Common myeloid progenitor, CD34-positive (primary cell): ENCODE data around the gene ARPC1A.

Experiments used
- CTCF ChIA-PET: fragments of 350-600 bp; sonication (Branson Sonifier 250); formaldehyde crosslinking; loops from one replicate; lab custom pipeline; 2021; ENCODE audit warnings: antibody characterized with exemption; lab: Charles Lee
- POLR2A ChIA-PET: fragments of 350-600 bp; sonication (Branson Sonifier 250); formaldehyde crosslinking; loops from one replicate; lab custom pipeline; 2021; ENCODE audit warnings: antibody characterized with exemption; lab: Charles Lee
- DNase-seq, 3 donors: peaks; one replicate each; pipeline versions ENCODE4 v3.0.0 to v3.0.0-alpha.2; 2013
- H3K27ac ChIP-seq, 2 experiments: 1 replicate in 1 of 2; 2 replicates in 1 of 2; pipeline ENCODE4 v1.7.0; 2013; ENCODE audit warnings: inconsistent platforms in 2 of 2, low read length in 2 of 2, mild to moderate bottlenecking in 2 of 2, low read depth in 1 of 2, moderate library complexity in 1 of 2; ENCODE audit not compliant: severe bottlenecking in 2 of 2, insufficient read depth in 1 of 2, poor library complexity in 1 of 2
- H3K27me3 ChIP-seq, 5 experiments: replicated peaks in 2 of 5; 1 replicate in 3 of 5; 2 replicates in 2 of 5; pipeline versions ENCODE4 v1.6.1 to v1.7.0; 2013; ENCODE audit warnings: low read length in 4 of 5, mild to moderate bottlenecking in 2 of 5, moderate library complexity in 2 of 5, inconsistent platforms in 1 of 5; ENCODE audit not compliant: insufficient read depth in 5 of 5, control insufficient read depth in 4 of 5
- H3K36me3 ChIP-seq, 4 experiments: 1 replicate in 2 of 4; 2 replicates in 2 of 4; pipeline versions ENCODE4 v1.6.1 to v1.7.0; 2013; ENCODE audit warnings: low read length in 3 of 4, control low read depth in 1 of 4, mild to moderate bottlenecking in 1 of 4; ENCODE audit not compliant: control insufficient read depth in 4 of 4, insufficient read depth in 4 of 4
- H3K4me1 ChIP-seq, 4 experiments: 1 replicate in 3 of 4; 2 replicates in 1 of 4; pipeline versions ENCODE4 v1.6.1 to v1.7.1; 2013; ENCODE audit warnings: low read length in 3 of 4, mild to moderate bottlenecking in 3 of 4, control low read depth in 1 of 4, inconsistent platforms in 1 of 4, moderate library complexity in 1 of 4; ENCODE audit not compliant: control insufficient read depth in 4 of 4, insufficient read depth in 4 of 4; ENCODE audit errors: control extremely low read depth in 1 of 4
- H3K4me3 ChIP-seq, 7 experiments: 1 replicate in 4 of 7; 2 replicates in 3 of 7; pipeline versions ENCODE4 v1.5.1 to v1.7.0; 2013; ENCODE audit warnings: mild to moderate bottlenecking in 7 of 7, low read length in 6 of 7, moderate library complexity in 6 of 7, inconsistent platforms in 2 of 7, low read depth in 2 of 7, control low read depth in 1 of 7; ENCODE audit not compliant: insufficient read depth in 4 of 7, control insufficient read depth in 1 of 7; ENCODE audit errors: extremely low read depth in 1 of 7
- H3K9me3 ChIP-seq, 5 experiments: 1 replicate in 4 of 5; 2 replicates in 1 of 5; pipeline versions ENCODE4 v1.6.1 to v1.7.1; 2013; ENCODE audit warnings: low read length in 4 of 5, mild to moderate bottlenecking in 2 of 5, inconsistent platforms in 1 of 5, low read depth in 1 of 5, moderate library complexity in 1 of 5; ENCODE audit not compliant: control insufficient read depth in 4 of 5, insufficient read depth in 2 of 5; ENCODE audit errors: control extremely low read depth in 1 of 5
- WGBS: methylation state at CpG from one replicate; pipeline ENCODE4 v1.1.5; 2013; ENCODE audit not compliant: insufficient coverage; 5-methylcytosine and 5-hydroxymethylcytosine counted together

ARPC1A gene

DNA sequence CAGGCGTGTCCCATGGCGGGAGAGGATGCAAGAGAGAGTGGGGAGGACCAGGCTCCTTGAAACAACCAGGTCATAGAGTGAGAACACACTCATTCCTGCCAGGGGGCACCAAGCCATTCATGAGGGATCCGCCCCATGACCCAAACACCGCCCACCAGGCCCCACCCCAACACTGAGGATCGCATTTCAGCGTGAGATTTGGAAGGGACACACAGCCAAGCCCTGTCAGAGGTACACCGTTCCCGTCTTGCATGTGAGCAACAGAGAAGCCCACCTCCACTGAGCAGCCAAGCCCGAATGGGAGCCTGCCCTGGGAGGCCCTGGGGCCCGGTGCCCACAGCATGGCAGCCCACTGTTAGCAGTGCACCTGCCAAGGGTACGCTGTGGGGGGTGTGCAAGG is 40.9 kb downstream of the ARPC1A start:
- H3K27ac ChIP-seq = no peak overlapping the region
- ChIA-PET CTCF (interaction anchor here (0.8 to 4.0 kb wide), 7 partner anchors 14 to 49 kb away, joined by 3 to 24 read pairs (median 8); no protein-coding TSS in a partner anchor), POLR2A (no interaction called here)
- H3K36me3 ChIP-seq = peaks cover 17 to 46% (median 33%) of the 10 kb centered on the region in 4 experiments
- no peaks in the 10 kb centered on the region for H3K27me3 ChIP-seq
- WGBS = 95% methylated on average over 9 of the region's 11 CpGs
- H3K4me3 ChIP-seq = no peak overlapping the region
- no peak for DNase-seq
- H3K9me3 ChIP-seq = no peaks in the 10 kb centered on the region
- peaks cover 0 to 18% (median 3%) of the 10 kb centered on the region in 4 experiments for H3K4me1 ChIP-seq

DNA sequence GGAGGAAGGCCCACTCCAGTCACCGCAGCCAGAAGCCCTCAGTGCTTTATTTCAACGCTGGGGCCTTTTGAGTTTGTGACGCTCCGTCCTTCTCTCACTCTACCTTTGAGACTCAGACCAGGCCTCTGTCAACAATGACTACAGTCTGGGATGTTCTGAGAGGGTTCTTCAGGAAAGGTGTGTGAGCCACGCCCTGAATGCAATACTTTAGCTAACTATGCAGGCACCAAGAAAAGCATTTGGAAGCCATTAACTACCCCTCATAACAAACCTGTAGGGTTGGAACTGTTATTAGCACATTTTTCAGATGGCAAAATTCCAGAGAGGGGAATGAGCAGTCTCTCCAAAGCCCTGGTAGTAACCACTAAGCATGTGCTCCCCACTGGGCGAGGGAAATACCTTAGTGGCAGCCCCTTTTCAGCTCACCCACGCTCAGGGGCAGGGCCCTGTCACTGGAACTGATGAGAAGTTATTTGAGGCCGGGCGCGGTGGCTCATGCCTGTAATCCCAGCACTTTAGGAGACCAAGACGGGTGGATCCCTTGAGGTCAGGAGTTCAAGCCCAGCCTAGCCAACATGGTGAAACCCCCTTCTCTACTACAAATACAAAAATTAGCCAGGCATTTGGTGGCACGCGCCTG is 43.2 kb downstream of the ARPC1A start:
- Histone ChIP-seq H3K27me3 (no peaks in the 10 kb centered on the region), H3K27ac (no peak overlapping the region), H3K9me3 (no peaks in the 10 kb centered on the region), H3K4me3 (no peak overlapping the region), H3K36me3 (peaks cover 13 to 30% (median 24%) of the 10 kb centered on the region in 4 experiments), H3K4me1 (peaks cover 0 to 22% (median 6%) of the 10 kb centered on the region in 4 experiments)
- ChIA-PET CTCF (interaction anchor here (0.7 to 3.8 kb wide), 5 partner anchors 11 to 667 kb away, joined by 3 to 22 read pairs (median 4); no protein-coding TSS in a partner anchor), POLR2A (no interaction called here)
- no peak for DNase-seq
- 98% methylated on average over 13 of the region's 13 CpGs for WGBS

DNA sequence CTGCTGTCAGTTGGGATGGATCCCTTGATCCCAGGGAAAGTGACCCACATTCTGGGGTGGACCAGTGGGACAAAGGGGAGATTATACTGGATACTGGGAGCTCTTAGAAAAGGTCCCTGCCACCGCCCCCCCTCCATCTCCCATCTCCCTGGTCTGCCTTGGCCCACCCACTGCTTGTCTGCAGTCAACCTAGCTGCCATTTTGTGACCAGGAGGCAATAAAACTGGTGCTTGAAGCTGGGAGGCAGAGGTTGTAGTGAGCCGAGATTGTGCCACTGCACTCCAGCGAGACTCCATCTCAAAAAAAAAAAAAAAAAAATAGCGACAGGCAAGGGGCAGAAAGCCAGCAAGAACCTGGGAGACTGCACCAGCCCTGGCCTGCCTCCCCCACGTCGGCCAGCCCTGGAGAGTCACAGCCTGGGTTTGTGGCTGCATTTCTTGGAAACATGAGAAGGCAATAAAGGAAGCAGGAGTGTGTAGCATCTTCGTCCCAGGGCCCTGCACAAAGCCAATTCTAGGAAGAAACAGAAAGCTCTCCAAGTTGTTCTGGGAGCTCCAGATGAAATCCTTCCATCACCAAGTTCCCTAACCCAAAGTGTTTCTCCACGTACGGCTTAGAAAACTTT is 44.2 kb downstream of the ARPC1A start:
- DNase-seq = no peak
- Histone ChIP-seq H3K27me3 (no peaks in the 10 kb centered on the region), H3K36me3 (peaks cover 11 to 22% (median 19%) of the 10 kb centered on the region in 4 experiments), H3K4me3 (peak overlapping the region in 1 of 7 experiments; percentile 25), H3K27ac (peak overlapping the region in 1 of 2 experiments; percentile 39), H3K4me1 (peaks cover 0 to 26% (median 9%) of the 10 kb centered on the region in 4 experiments), H3K9me3 (no peaks in the 10 kb centered on the region)
- WGBS = 58% methylated on average over 4 of the region's 9 CpGs
- CTCF ChIA-PET = interaction anchor here (1.2 to 3.8 kb wide), 3 partner anchors 12 to 37 kb away, joined by 3 to 22 read pairs (median 4); no protein-coding TSS in a partner anchor
- POLR2A ChIA-PET = interaction anchor here (0.6 kb wide), 2 partner anchors 24 to 203 kb away, joined by 4 to 5 read pairs; no protein-coding TSS in a partner anchor

DNA sequence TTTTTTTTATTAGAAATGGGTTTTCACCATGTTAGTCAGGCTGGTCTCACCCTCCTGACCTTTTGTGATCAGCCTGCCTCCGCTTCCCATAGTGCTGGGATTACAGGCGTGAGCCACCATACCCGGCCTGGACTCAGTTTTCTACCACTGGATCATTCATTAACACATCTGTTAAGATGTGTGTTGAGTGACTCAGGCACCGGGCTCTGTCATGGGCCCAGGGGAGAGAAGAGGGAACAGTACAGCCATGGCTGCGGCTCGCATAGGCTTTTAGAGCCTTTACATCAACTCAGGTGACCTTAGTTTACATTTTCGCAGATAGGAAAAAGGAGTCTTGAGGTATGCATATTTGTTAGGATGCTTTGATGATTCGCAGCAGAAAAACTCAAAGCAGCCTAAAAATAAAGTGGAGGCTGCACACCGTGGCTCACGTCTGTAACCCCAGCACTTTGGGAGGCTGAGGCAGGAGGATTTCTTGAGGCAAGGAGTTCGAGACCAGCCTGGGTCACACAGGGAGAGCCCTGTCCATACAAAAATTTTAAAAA is 45.8 kb downstream of the ARPC1A start:
- CTCF ChIA-PET = interaction anchor here (1.3 to 1.7 kb wide), 3 partner anchors 11 to 37 kb away, joined by 4 to 5 read pairs (median 4); partner anchors contain the start of genes BUD31 and PDAP1

DNA sequence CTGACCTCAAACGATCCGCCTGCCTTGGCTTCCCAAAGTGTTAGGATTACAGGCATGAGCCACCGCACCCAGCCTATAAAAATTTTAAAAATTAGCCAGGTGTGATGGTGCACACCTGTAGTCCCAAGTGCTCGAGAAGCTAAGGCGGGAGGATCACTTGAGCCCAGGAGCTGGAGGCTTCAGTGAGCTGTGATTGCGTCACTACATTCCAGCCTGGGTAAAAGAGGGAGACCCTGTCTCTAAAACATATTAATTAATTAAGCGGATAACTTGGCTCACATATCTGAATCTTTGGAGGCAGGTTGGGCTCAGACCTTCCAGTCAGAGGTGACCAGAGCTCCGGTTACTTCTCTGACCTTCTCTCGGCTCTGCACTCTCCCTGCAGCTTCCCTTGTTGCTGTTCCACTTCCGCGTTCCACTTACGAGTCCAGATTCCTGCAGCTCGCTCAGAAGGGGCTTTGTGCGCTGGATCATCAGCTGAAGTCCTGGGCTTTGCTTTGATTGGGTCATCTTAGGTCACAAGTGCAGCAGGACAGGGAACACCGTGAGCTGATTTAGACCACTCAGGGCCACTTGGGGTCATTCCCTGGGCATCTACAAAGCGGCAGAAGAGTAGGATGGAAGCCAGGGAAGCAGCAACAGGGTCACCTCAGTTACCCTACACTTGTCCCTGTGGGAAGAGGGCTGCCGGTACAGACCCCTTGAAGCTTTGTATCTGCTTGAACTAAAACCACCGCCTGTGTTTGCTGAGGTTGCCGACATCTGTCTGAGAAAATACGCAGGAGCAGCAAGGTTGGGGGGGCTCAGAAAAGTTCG is 46.8 kb downstream of the ARPC1A start:
- no peak overlapping the region for H3K4me3 ChIP-seq
- 94% methylated on average over 19 of the region's 21 CpGs for WGBS

More for the DNA sequence above, 45.8 kb downstream of the ARPC1A start:
- POLR2A ChIA-PET = no interaction called here
- 98% methylated on average over 11 of the region's 11 CpGs for WGBS
- Histone ChIP-seq H3K4me3 (no peak overlapping the region), H3K27me3 (no peaks in the 10 kb centered on the region), H3K4me1 (peaks cover 3 to 37% (median 14%) of the 10 kb centered on the region in 4 experiments), H3K36me3 (peaks cover 6 to 17% (median 9%) of the 10 kb centered on the region in 4 experiments), H3K27ac (no peak overlapping the region), H3K9me3 (no peaks in the 10 kb centered on the region)
- no peak for DNase-seq

More for the DNA sequence above, 46.8 kb downstream of the ARPC1A start:
- CTCF ChIA-PET = interaction anchor here (1.6 to 2.4 kb wide), 4 partner anchors 10 to 36 kb away, joined by 4 to 14 read pairs (median 10); partner anchors contain the start of genes BUD31 and PDAP1
- no peaks in the 10 kb centered on the region for H3K27me3 ChIP-seq
- no peaks in the 10 kb centered on the region for H3K9me3 ChIP-seq
- H3K27ac ChIP-seq = no peak overlapping the region
- H3K4me1 ChIP-seq = peaks cover 3 to 44% (median 15%) of the 10 kb centered on the region in 4 experiments
- peaks cover 0 to 12% (median 5%) of the 10 kb centered on the region in 4 experiments for H3K36me3 ChIP-seq
- no peak for DNase-seq
- POLR2A ChIA-PET = no interaction called here
